Smooth muscle cell (in vitro differentiated cells): Measurements from ENCODE around the gene ATXN1. TPM values are rescaled to one million over a fixed set of nuclear protein-coding genes. Genes with fewer than 3 reads are reported as not detected.

Experiments
- DNase-seq: peaks from one replicate; lab custom pipeline; 2025; ENCODE audit not compliant: unreplicated experiment; lab: John Stamatoyannopoulos, UW
- H2AFZ ChIP-seq: fragments of 200-600 bp; sonication (generic); 2 replicates; pipeline ENCODE4 v1.6.0; 2016; ENCODE audit warnings: antibody characterized with exemption, low read depth, mild to moderate bottlenecking
- H3F3A ChIP-seq: fragments of 200-600 bp; sonication (generic); 2 replicates; pipeline ENCODE4 v1.6.0; 2017; ENCODE audit warnings: antibody characterized with exemption, low read depth
- H3K27ac ChIP-seq: fragments of 200-600 bp; sonication (generic); 2 replicates; pipeline ENCODE4 v1.5.1; 2016; ENCODE audit warnings: low read depth, mild to moderate bottlenecking
- H3K27me3 ChIP-seq: fragments of 200-600 bp; sonication (generic); 2 replicates; pipeline ENCODE4 v1.6.1; 2016; ENCODE audit warnings: low read depth, mild to moderate bottlenecking
- H3K36me3 ChIP-seq: fragments of 200-600 bp; sonication (generic); 2 replicates; pipeline ENCODE4 v1.5.1; 2016; ENCODE audit warnings: low read depth
- H3K4me1 ChIP-seq: fragments of 200-600 bp; sonication (generic); 2 replicates; pipeline ENCODE4 v1.5.1; 2016; ENCODE audit warnings: low read depth
- H3K4me2 ChIP-seq: fragments of 200-600 bp; sonication (generic); 2 replicates; pipeline ENCODE4 v1.6.0; 2016; ENCODE audit warnings: mild to moderate bottlenecking
- H3K4me3 ChIP-seq: fragments of 200-600 bp; sonication (generic); 2 replicates; pipeline ENCODE4 v1.5.1; 2016; ENCODE audit warnings: mild to moderate bottlenecking
- H3K79me2 ChIP-seq: fragments of 200-600 bp; sonication (generic); 2 replicates; pipeline ENCODE4 v1.6.0; 2016; ENCODE audit warnings: low read depth, mild to moderate bottlenecking
- H3K9ac ChIP-seq: fragments of 200-600 bp; sonication (generic); 2 replicates; pipeline ENCODE4 v1.6.0; 2016; ENCODE audit warnings: low read depth
- H3K9me3 ChIP-seq: fragments of 200-600 bp; sonication (generic); replicated peaks from 2 replicates; pipeline ENCODE4 v1.5.1; 2016; ENCODE audit warnings: low read depth
- H4K20me1 ChIP-seq: fragments of 200-600 bp; sonication (generic); 2 replicates; pipeline ENCODE4 v1.6.0; 2016; ENCODE audit warnings: low read depth
- WGBS: methylation state at CpG from one replicate; pipeline ENCODE4 v1.1.7; 2016; ENCODE audit warnings: low lambda C conversion rate; 5-methylcytosine and 5-hydroxymethylcytosine counted together
- polyA plus RNA-seq: library from polyadenylated mRNA; unstranded; fragments of >200 nt; fragmentation: Nextera tagmentation; extraction: Ambion mirVana; gene quantifications from 2 replicates; pipeline ENCODE4 v1.2.1, GENCODE V29; 2016
- total RNA-seq: library from RNA; depleted of rRNA; stranded (reverse); fragments of >200 nt; gene quantifications from 2 replicates; pipeline ENCODE4 v1.2.3, GENCODE V29; 2014
- TF ChIP-seq, protein P1 (sequence below): fragments of 200-600 bp; sonication (generic); IDR thresholded peaks from 2 replicates; pipeline ENCODE4 v1.5.1; 2017; ENCODE audit warnings: borderline replicate concordance, mild to moderate bottlenecking, antibody characterized with exemption; ENCODE audit not compliant: insufficient read depth, poor library complexity, severe bottlenecking

ATXN1 gene
- total and polyA plus RNA-seq, 2 experiments from 2014 or later, result 17.9 to 40.6 TPM

DNA sequence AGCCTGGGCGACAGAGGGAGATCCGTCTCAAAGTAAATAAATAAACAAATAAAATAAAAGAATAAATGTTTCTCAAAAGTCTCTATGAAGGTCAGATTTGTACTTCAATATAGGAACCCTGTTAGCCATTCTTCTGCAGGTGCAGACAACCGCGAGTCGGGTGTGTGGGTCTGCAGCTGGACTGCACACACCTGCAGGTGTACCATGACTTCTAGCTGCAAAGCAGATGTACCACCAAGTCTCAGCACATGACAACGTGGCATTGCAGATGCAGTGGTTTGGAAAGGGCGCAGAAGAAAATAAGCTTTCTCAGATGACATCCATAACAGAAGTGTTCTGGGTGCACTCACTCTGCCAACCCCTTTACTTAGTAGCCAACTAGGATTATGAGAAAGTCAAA lies 239.7 kb downstream of the ATXN1 start:
- H3K4me2 ChIP-seq, result no peak overlapping the region

DNA sequence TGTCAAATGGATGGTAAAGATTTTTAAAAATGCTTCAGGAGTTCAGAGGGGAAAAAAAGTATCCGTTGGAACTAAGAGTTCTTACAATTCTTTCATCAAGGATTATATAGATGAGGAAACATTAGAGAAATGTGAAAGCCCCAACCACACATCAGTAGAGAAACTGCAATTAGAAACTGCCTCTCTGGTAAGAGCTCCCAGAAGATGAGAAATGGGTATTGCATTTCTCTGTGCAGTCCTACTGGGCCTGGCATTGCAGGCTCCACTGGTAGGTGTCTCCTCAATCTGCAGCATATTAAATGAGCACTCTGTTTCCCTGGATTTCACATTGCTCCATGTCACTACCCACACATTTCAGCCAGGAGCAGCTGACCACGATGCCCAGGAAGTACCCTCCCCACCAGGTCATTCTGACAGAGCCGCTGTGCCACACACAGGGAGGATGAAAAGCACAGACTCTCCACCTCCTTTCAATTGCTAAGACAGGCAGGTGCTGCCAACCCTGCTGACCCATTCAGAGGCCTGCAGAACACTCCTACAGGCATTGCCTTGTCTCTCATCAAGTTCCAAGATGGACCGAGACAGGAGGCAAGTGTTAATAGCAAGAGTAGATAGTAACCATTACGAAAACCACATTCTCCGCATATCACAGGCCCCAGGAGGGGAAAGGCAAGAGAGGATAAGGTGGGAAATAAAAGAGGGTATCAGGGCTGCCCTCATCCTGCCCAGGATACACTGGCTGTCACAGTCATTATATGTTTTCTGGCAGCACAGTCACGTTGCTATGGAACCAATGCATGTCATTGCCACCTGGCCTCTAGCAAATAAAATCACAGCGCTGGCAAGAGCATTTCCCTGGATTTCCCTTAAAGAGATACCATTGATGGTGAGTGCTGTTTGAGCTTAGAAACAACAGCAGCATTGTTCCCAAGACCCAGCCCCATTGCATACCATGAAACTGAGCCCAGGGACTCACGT lies 241.7 kb downstream of the ATXN1 start:
- Histone ChIP-seq H3K4me3 (no peak overlapping the region), H3K36me3 (peaks cover 4% of the 10 kb centered on the region), H3K9me3 (no peaks in the 10 kb centered on the region), H2AFZ (no peak overlapping the region), H3K4me1 (peaks cover 2% of the 10 kb centered on the region), H3K4me2 (no peak overlapping the region), H3K27me3 (no peaks in the 10 kb centered on the region), H3F3A (peaks cover 7% of the 10 kb centered on the region), H3K27ac (no peak overlapping the region), H3K9ac (peak overlapping the region; percentile 20), H4K20me1 (peaks cover 73% of the 10 kb centered on the region), H3K79me2 (peaks cover 27% of the 10 kb centered on the region)
- no peak for DNase-seq
- 66% methylated on average over 9 of the region's 9 CpGs for WGBS
- TF ChIP-seq, protein P1, sequence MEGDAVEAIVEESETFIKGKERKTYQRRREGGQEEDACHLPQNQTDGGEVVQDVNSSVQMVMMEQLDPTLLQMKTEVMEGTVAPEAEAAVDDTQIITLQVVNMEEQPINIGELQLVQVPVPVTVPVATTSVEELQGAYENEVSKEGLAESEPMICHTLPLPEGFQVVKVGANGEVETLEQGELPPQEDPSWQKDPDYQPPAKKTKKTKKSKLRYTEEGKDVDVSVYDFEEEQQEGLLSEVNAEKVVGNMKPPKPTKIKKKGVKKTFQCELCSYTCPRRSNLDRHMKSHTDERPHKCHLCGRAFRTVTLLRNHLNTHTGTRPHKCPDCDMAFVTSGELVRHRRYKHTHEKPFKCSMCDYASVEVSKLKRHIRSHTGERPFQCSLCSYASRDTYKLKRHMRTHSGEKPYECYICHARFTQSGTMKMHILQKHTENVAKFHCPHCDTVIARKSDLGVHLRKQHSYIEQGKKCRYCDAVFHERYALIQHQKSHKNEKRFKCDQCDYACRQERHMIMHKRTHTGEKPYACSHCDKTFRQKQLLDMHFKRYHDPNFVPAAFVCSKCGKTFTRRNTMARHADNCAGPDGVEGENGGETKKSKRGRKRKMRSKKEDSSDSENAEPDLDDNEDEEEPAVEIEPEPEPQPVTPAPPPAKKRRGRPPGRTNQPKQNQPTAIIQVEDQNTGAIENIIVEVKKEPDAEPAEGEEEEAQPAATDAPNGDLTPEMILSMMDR, result no peak

More for the DNA sequence above, 239.7 kb downstream of the ATXN1 start:
- no peak for DNase-seq
- Histone ChIP-seq H3K36me3 (peaks cover 4% of the 10 kb centered on the region), H3K9me3 (no peaks in the 10 kb centered on the region), H3F3A (peaks cover 12% of the 10 kb centered on the region), H3K79me2 (peaks cover 26% of the 10 kb centered on the region), H3K4me3 (no peak overlapping the region), H2AFZ (no peak overlapping the region), H4K20me1 (peaks cover 64% of the 10 kb centered on the region), H3K27me3 (no peaks in the 10 kb centered on the region), H3K9ac (no peak overlapping the region), H3K4me1 (peaks cover 2% of the 10 kb centered on the region), H3K27ac (no peak overlapping the region)
- 95% methylated on average over 7 of the region's 7 CpGs for WGBS
- TF ChIP-seq, protein P1, result no peak

DNA sequence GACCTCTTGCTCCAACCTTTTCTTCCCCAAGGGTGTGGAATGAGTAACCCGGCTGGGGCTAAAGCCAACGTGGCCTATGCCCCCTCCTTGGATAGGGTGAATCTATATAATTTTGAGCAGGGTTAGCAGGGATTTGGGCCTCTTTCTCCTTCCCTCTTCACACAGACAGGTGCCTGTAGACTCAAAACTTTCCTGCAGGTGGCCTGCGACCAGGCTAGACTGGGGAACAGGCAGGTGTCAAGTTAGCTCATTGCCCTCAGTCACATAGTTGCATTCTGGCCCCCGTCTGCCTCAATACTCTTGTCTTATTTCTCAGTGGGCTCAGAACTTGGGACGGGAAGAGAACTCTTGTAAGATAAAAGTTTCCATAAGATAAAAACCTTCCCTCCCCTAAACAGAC lies 243.0 kb downstream of the ATXN1 start:
- Histone ChIP-seq H2AFZ (no peak overlapping the region), H3K79me2 (peaks cover 27% of the 10 kb centered on the region), H3K4me2 (no peak overlapping the region), H3K4me1 (peaks cover 2% of the 10 kb centered on the region), H3K4me3 (no peak overlapping the region), H3K36me3 (peaks cover 4% of the 10 kb centered on the region), H3F3A (no peaks in the 10 kb centered on the region), H3K9ac (no peak overlapping the region), H3K27me3 (no peaks in the 10 kb centered on the region), H4K20me1 (peaks cover 74% of the 10 kb centered on the region), H3K27ac (no peak overlapping the region), H3K9me3 (no peaks in the 10 kb centered on the region)
- TF ChIP-seq, protein P1, result no peak
- 87% methylated on average over 5 of the region's 5 CpGs for WGBS
- no peak for DNase-seq

DNA sequence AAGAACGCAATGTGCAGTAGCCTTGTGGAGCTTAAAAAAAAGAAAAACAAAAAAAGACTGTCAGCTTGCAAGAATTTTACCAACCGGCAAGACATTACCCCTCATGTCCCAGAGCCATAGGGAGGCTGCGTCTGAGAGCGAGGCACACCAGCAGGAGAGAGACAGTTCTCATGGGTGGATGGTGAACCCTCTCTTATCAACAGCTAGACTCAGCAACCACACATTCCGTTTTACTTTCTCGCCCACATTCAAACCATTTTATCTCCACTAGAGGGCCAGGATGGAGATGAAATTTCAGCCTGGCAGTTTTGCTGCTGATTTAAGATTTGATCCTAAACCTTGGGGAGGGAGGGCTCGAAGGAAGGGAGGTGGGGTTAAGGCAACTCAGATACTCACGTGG lies 247.0 kb downstream of the ATXN1 start:
- H3K4me3 ChIP-seq, result no peak overlapping the region
- no peaks in the 10 kb centered on the region for H3K4me1 ChIP-seq
- H3F3A ChIP-seq, result peaks cover 7% of the 10 kb centered on the region
- H3K9ac ChIP-seq, result no peak overlapping the region
- TF ChIP-seq, protein P1, result peak; percentile 61
- H2AFZ ChIP-seq, result no peak overlapping the region
- no peak overlapping the region for H3K27ac ChIP-seq
- H4K20me1 ChIP-seq, result peaks cover 94% of the 10 kb centered on the region
- no peaks in the 10 kb centered on the region for H3K36me3 ChIP-seq
- H3K27me3 ChIP-seq, result no peaks in the 10 kb centered on the region
- DNase-seq, result no peak
- H3K9me3 ChIP-seq, result no peaks in the 10 kb centered on the region
- WGBS, result 38% methylated on average over 8 of the region's 8 CpGs
- peaks cover 47% of the 10 kb centered on the region for H3K79me2 ChIP-seq
- H3K4me2 ChIP-seq, result peak overlapping the region; percentile 67
